GM06990 (cell line): ENCODE results near the gene CCNC.

Experiments used
- DNase-seq: peaks from one replicate; pipeline ENCODE4 v3.0.0-alpha.2; 2011; ENCODE audit not compliant: insufficient read length; ENCODE audit errors: extremely low read depth
- H3K27me3 ChIP-seq: replicated peaks from 2 replicates; pipeline ENCODE4 v1.6.0; 2011; ENCODE audit warnings: low read length; ENCODE audit not compliant: control insufficient read depth, insufficient read depth
- H3K36me3 ChIP-seq: 2 replicates; pipeline ENCODE4 v1.5.1; 2011; ENCODE audit warnings: low read length; ENCODE audit not compliant: control insufficient read depth, insufficient read depth
- H3K4me3 ChIP-seq: replicated peaks from 2 replicates; pipeline ENCODE4 v1.5.1; 2011; ENCODE audit warnings: low read depth, mild to moderate bottlenecking, control low read depth, low read length
- CTCF ChIP-seq: IDR thresholded peaks from 2 replicates; pipeline ENCODE4 v1.5.1; 2011; ENCODE audit warnings: low read length, control low read depth, mild to moderate bottlenecking, inconsistent platforms; ENCODE audit not compliant: insufficient read depth, poor library complexity, severe bottlenecking

CCNC gene

DNA sequence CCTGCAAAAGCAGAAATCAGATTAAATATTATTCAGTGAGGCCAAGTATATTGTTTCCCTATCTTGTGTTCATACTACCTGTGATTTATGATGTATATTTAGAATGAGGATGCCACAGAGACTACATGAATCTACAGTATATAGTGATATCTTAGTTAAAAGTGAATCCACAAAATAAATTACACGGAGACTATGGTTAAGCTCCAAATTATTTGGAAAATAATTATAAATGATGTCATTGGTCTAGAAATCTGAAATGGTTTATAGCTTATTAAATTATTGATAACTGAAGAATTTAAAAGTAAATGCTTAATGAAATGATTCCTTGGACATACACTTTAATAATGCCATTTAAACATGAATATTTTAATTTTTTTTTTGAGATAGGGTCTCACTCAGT is 49.0 kb downstream of the CCNC start:
- TF ChIP-seq CTCF = no peak
- H3K4me3 ChIP-seq = no peak overlapping the region
- no peaks in the 10 kb centered on the region for H3K36me3 ChIP-seq
- DNase-seq = no peak
- no peaks in the 10 kb centered on the region for H3K27me3 ChIP-seq

DNA sequence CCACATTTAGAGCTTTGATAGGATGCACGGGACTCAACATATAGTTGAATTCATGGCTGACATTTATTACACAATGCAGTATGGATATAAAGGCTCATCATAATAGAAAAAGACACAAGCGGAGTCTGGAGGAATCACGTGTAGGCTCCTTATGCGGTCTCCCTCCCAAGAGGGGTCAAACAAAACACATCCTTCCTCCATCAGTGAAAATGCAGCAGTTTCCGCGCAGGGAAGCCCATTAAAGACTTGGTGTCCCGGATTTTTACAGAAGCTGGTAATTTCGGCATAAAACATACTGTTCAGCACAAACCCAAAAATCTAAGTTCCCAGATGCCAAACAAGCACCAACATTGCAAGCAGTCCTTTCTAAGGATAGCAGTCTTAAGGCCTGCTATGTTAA is 54.4 kb downstream of the CCNC start:
- DNase-seq = no peak
- H3K36me3 ChIP-seq = no peaks in the 10 kb centered on the region
- peak overlapping the region; percentile 75 for H3K4me3 ChIP-seq
- no peak for TF ChIP-seq CTCF
- H3K27me3 ChIP-seq = no peaks in the 10 kb centered on the region

GRCh38 chr6:99512033-99512432 is 56.4 kb downstream of the CCNC start:
- no peak for TF ChIP-seq CTCF
- H3K36me3 ChIP-seq = no peaks in the 10 kb centered on the region
- no peak overlapping the region for H3K4me3 ChIP-seq
- no peaks in the 10 kb centered on the region for H3K27me3 ChIP-seq
- no peak for DNase-seq

- no peak for DNase-seq
- H3K4me3 ChIP-seq = no peak overlapping the region
- H3K27me3 ChIP-seq = no peaks in the 10 kb centered on the region
- no peaks in the 10 kb centered on the region; the same call in 1 of the 2 replicates for H3K36me3 ChIP-seq
- TF ChIP-seq CTCF = no peak
Observed at GRCh38 chr6:99507648-99508047, 60.8 kb downstream of the CCNC start.

DNA sequence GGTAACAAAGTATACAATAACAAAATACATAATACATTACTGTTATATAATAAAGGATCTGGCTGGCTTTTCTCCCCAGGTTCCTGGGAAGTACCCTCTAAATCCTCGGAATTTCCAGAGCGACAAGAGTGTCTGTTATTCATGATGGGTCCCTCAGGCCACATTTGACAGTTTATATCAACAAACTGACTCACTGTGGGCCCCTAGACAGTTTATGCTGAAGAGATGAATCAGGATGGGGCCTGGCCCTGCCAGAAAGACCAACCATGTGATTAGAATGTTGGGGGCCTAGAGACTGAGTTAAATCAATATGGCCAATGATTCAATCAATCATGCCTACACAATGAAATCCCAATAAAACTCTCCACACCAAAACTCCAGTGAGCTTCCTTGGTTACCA is 66.7 kb downstream of the CCNC start:
- Histone ChIP-seq H3K27me3 (no peaks in the 10 kb centered on the region), H3K4me3 (no peak overlapping the region), H3K36me3 (peaks cover 3% of the 10 kb centered on the region; the same call in 1 of the 2 replicates)
- TF ChIP-seq CTCF = no peak
- no peak for DNase-seq

GRCh38 chr6:99498421-99498820 is 70.0 kb downstream of the CCNC start:
- no peak overlapping the region for H3K4me3 ChIP-seq
- no peaks in the 10 kb centered on the region for H3K27me3 ChIP-seq
- DNase-seq = no peak
- peaks cover 3% of the 10 kb centered on the region; the same call in 1 of the 2 replicates for H3K36me3 ChIP-seq
- TF ChIP-seq CTCF = no peak
